Nephron (organoid): Measurements from ENCODE around the gene STRAP.
A peak's percentile ranks its signal among the peaks of the same experiment; 100 is the strongest.
"Not testable (repeated sequence)": the region's sequence is repeated elsewhere in the genome, so short reads cannot be mapped to it uniquely, and the experiment has no call there.

Experiments
- H3K27ac Mint-ChIP-seq, 3 experiments: 2 replicates each; pipeline ENCODE4 v1.8.0; 2020; ENCODE audit warnings: mixed read lengths in 3 of 3, mild to moderate bottlenecking in 2 of 3, moderate library complexity in 1 of 3
- H3K27me3 Mint-ChIP-seq: 2 replicates; pipeline ENCODE4 v1.8.0; 2021; ENCODE audit warnings: low read depth, mild to moderate bottlenecking, moderate library complexity, mixed read lengths
- H3K36me3 Mint-ChIP-seq: 2 replicates; pipeline ENCODE4 v1.8.0; 2020; ENCODE audit warnings: low read depth, mixed read lengths
- H3K4me1 Mint-ChIP-seq: 2 replicates; pipeline ENCODE4 v1.8.0; 2020; ENCODE audit warnings: mixed read lengths
- H3K4me3 Mint-ChIP-seq, 3 experiments: 2 replicates each; pipeline ENCODE4 v1.8.0; 2020; ENCODE audit warnings: mild to moderate bottlenecking in 3 of 3, mixed read lengths in 3 of 3, moderate library complexity in 2 of 3
- H3K9me3 Mint-ChIP-seq: 2 replicates; pipeline ENCODE4 v1.8.0; 2020; ENCODE audit warnings: mixed read lengths
- CTCF ChIP-seq, 3 experiments: fragments of 200-600 bp; sonication (generic); IDR thresholded peaks; one replicate each; pipeline ENCODE4 v1.5.0; 2021; ENCODE audit warnings: antibody characterized with exemption in 3 of 3; ENCODE audit not compliant: unreplicated experiment in 3 of 3

Gene STRAP

DNA sequence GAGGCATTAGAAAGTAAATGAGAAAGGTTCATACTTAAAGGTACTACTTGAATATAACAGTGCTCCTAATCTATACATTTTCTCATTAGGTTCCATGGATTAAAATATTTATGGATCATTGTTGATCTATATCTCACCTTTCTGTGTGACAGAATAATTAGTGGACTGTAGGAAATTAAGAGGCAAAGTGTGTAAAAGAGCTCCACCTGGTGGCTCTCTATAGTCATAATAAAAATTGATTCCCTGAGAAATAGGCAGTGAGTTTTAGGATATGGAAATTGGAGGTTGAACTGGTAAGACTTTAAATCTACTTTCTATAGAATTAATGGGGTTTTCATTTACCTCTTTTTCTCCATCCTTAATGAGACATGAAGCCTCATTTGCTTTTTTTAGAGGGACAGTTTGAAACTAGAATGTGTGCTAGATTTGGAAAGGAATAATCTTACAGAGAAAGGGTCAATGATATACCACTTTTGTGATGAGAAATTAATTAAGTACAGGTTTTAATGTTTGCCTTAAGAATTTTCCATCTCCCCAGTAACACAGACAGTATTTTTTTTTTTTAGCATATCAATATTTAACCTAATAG, 17.2 kb downstream of the STRAP start:
- Mint-ChIP-seq H3K27ac (peak overlapping the region in 1 of 3 experiments; percentile 2), H3K36me3 (peaks cover 65% of the 10 kb centered on the region), H3K27me3 (no peaks in the 10 kb centered on the region), H3K4me3 (no peak overlapping the region), H3K4me1 (no peaks in the 10 kb centered on the region), H3K9me3 (no peaks in the 10 kb centered on the region)
- peak; percentile 67 to 78 (median 73) for TF ChIP-seq CTCF (IDR thresholded peaks at IDR 0.05; ENCODE audit: unreplicated experiment in 3 of 3)

DNA sequence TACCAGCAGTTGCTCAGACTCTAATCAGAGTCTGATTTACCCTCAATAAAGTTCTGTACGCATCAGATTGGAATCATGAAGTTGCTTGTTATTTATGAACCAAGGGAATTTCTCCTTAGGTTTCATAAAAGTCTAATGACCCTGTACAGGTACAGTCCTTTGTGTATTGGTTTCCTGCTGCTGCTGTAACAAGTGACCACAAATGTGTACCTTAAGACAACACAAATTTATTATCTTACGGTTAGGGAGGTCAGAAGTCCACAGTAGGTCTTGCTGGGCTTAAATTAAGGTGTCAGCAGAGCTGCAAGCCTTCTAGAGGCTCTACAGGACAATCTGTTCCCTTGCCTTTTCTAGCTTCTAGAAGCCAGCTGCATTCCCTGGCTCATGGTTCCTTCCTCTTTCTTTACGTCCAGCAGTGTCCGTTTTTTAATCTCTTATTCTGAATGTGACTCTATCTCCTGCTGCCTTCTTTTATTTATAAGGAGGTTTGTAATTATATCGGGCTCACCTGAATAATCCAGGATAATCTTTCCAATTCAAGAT, 22.3 kb downstream of the STRAP start:
- H3K4me3 Mint-ChIP-seq = no peak overlapping the region
- no peaks in the 10 kb centered on the region for H3K27me3 Mint-ChIP-seq
- no peaks in the 10 kb centered on the region for H3K9me3 Mint-ChIP-seq
- H3K36me3 Mint-ChIP-seq = peaks cover 46% of the 10 kb centered on the region
- no peak for TF ChIP-seq CTCF (IDR thresholded peaks at IDR 0.05; ENCODE audit: unreplicated experiment in 3 of 3)
- no peaks in the 10 kb centered on the region for H3K4me1 Mint-ChIP-seq
- no peak overlapping the region for H3K27ac Mint-ChIP-seq

DNA sequence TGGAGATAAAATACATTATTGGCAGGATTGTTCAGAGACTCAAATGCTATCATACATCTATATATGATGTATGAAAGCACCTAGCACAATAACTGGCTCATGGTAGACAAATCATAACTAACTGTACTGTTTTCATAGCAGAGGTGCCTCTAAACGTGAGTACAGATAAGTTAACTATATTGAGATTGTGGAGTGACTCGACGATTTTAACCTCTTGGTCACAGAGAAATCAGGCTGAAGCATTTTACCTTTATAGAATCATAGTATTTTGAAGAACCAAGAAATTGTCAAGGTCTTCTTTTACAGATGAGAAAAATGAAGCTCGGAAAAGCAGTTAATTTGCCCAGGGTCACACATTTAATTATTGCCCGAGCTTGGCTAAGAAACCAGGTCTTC, 28.3 kb downstream of the STRAP start:
- H3K4me1 Mint-ChIP-seq = peaks cover 13% of the 10 kb centered on the region
- no peaks in the 10 kb centered on the region for H3K36me3 Mint-ChIP-seq
- H3K27me3 Mint-ChIP-seq = no peaks in the 10 kb centered on the region
- peak overlapping the region; percentile 87 to 94 (median 89) for H3K27ac Mint-ChIP-seq
- peak overlapping the region; percentile 87 to 95 (median 91) for H3K4me3 Mint-ChIP-seq
- TF ChIP-seq CTCF (IDR thresholded peaks at IDR 0.05; ENCODE audit: unreplicated experiment in 3 of 3) = no peak
- H3K9me3 Mint-ChIP-seq = no peaks in the 10 kb centered on the region

GRCh38 chr12:15910864-15911721, 28.9 kb downstream of the STRAP start, which contains the start of gene DERA:
Gene DERA, plus strand, starts transcription at chr12:15911332. Its CDS starts 52 bp downstream, at chr12:15911384.
- peaks cover 13% of the 10 kb centered on the region for H3K4me1 Mint-ChIP-seq
- H3K9me3 Mint-ChIP-seq = no peaks in the 10 kb centered on the region
- TF ChIP-seq CTCF (IDR thresholded peaks at IDR 0.05; ENCODE audit: unreplicated experiment in 3 of 3) = no peak
- no peaks in the 10 kb centered on the region for H3K27me3 Mint-ChIP-seq
- H3K27ac Mint-ChIP-seq = peak within 1 kb of the TSS; percentile 89 to 95 (median 94)
- H3K4me3 Mint-ChIP-seq = peak within 1 kb of the TSS; percentile 91 to 95 (median 91)
- no peaks in the 10 kb centered on the region for H3K36me3 Mint-ChIP-seq

GRCh38 chr12:15911931-15912330, 29.7 kb downstream of the STRAP start:
- not testable (repeated sequence) for H3K36me3 Mint-ChIP-seq, H3K9me3 Mint-ChIP-seq, H3K27me3 Mint-ChIP-seq
- Mint-ChIP-seq H3K4me3 (peak overlapping the region; percentile 91 to 92 (median 91)), H3K27ac (peak overlapping the region; percentile 89 to 95 (median 93)), H3K4me1 (peaks cover 13% of the 10 kb centered on the region)

DNA sequence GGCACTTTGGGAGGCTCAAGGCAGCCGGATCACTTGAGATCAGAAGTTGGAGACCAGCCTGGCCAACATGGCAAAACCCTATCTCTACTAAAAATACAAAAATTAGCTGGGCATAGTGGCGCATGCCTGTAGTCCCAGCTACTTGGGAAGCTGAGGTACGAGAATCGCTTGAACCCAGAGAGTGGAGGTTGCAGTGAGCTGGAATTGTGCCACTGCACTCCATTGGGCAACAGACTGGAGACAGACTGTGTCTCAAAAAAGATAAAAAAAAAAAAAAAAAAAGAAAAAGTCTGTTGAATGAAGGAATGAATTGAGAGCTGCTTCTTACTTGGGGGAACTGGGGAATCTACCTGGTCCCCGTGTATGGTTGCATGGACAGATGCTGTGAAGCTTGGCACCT, 31.9 kb downstream of the STRAP start:
- not testable (repeated sequence) for H3K9me3 Mint-ChIP-seq, H3K4me3 Mint-ChIP-seq, H3K27me3 Mint-ChIP-seq, H3K36me3 Mint-ChIP-seq, H3K27ac Mint-ChIP-seq
- H3K4me1 Mint-ChIP-seq = peaks cover 26% of the 10 kb centered on the region
